ENCODE results near the gene COL6A3. TPM values are rescaled to one million over a fixed set of nuclear protein-coding genes. Genes with fewer than 3 reads are reported as not detected.
"Not testable (repeated sequence)": the region's sequence is repeated elsewhere in the genome, so short reads cannot be mapped to it uniquely, and the experiment has no call there.

Gene COL6A3
- total RNA-seq, 1 experiment from 2014 or later, result 0.57 TPM

- no peak overlapping the region for H3K27ac ChIP-seq
- CTCF ChIA-PET, result no interaction called here
- no peaks in the 10 kb centered on the region for H3K27me3 ChIP-seq (ENCODE audit: insufficient read depth, low read depth)
- peaks cover 7% of the 10 kb centered on the region for H3K4me1 ChIP-seq (replicated peaks; ENCODE audit: insufficient read depth)
- no peak overlapping the region for H3K4me3 ChIP-seq
- no TSS peak for BruUV-seq (replicated peaks)
- no peak overlapping the region for H2AFZ ChIP-seq
- no peaks in the 10 kb centered on the region for H3K79me2 ChIP-seq (ENCODE audit: low read depth)
- DNase-seq, result no peak
- no peaks in the 10 kb centered on the region; the same call in 1 of the 2 replicates for H3K9me2 ChIP-seq (ENCODE audit: insufficient read depth)
- POLR2A ChIA-PET (ENCODE audit: unreplicated experiment), result no interaction called here
- H3K36me3 ChIP-seq (ENCODE audit: low read depth), result no peaks in the 10 kb centered on the region
- TF ChIP-seq EZH2 (IDR thresholded peaks at IDR 0.05; ENCODE audit: low read depth) (no peak), CTCF (conservative IDR thresholded peaks at IDR 0.05) (no peak)
- no peak overlapping the region for H3K4me2 ChIP-seq
- H3F3A ChIP-seq (ENCODE audit: insufficient read depth, low read depth), result no peaks in the 10 kb centered on the region
- intact Hi-C loops (cut with micrococcal nuclease; ENCODE audit: unreplicated experiment), result no loop called here
- H3K9me3 ChIP-seq (ENCODE audit: insufficient read depth, low read depth), result peaks cover 7% of the 10 kb centered on the region; the same call in 1 of the 2 replicates
- H4K20me1 ChIP-seq (ENCODE audit: insufficient read depth), result no peaks in the 10 kb centered on the region
These were observed 109.0 kb downstream of the COL6A3 start for GRCh38 chr2:237304763-237305514.

GRCh38 chr2:237303244-237303643, 110.7 kb downstream of the COL6A3 start:
- DNase-seq; H3K9me3 ChIP-seq (ENCODE audit: insufficient read depth, low read depth); H4K20me1 ChIP-seq (ENCODE audit: insufficient read depth); H3K36me3 ChIP-seq (ENCODE audit: low read depth); H3K79me2 ChIP-seq (ENCODE audit: low read depth); H3K27me3 ChIP-seq (ENCODE audit: insufficient read depth, low read depth); H3K4me3 ChIP-seq; CTCF ChIA-PET; H3K4me2 ChIP-seq; POLR2A ChIA-PET (ENCODE audit: unreplicated experiment); BruUV-seq (replicated peaks); H3K27ac ChIP-seq; H2AFZ ChIP-seq; intact Hi-C loops (cut with micrococcal nuclease; ENCODE audit: unreplicated experiment); H3K9me2 ChIP-seq (ENCODE audit: insufficient read depth): not testable (repeated sequence)
- H3K4me1 ChIP-seq (replicated peaks; ENCODE audit: insufficient read depth), result peaks cover 24% of the 10 kb centered on the region
- peaks cover 10% of the 10 kb centered on the region; the same call in 1 of the 2 replicates for H3F3A ChIP-seq (ENCODE audit: insufficient read depth, low read depth)

- TF ChIP-seq CTCF (conservative IDR thresholded peaks at IDR 0.05), result no peak
- TF ChIP-seq EZH2 (IDR thresholded peaks at IDR 0.05; ENCODE audit: low read depth), result no peak
- H3K9me2 ChIP-seq (ENCODE audit: insufficient read depth), result no peaks in the 10 kb centered on the region; the same call in 1 of the 2 replicates
- peaks cover 7% of the 10 kb centered on the region; the same call in 1 of the 2 replicates for H3K9me3 ChIP-seq (ENCODE audit: insufficient read depth, low read depth)
- H3K79me2 ChIP-seq (ENCODE audit: low read depth), result no peaks in the 10 kb centered on the region
- H3K4me1 ChIP-seq (replicated peaks; ENCODE audit: insufficient read depth), result peaks cover 24% of the 10 kb centered on the region
- no peaks in the 10 kb centered on the region for H3K27me3 ChIP-seq (ENCODE audit: insufficient read depth, low read depth)
- BruUV-seq (replicated peaks), result no TSS peak
- no peaks in the 10 kb centered on the region for H4K20me1 ChIP-seq (ENCODE audit: insufficient read depth)
- CTCF ChIA-PET, result interaction anchor here (0.6 kb wide), 1 partner anchor 137 kb away, joined by 3 read pairs; no protein-coding TSS in a partner anchor
- H3K27ac ChIP-seq, result no peak overlapping the region
- H2AFZ ChIP-seq, result no peak overlapping the region
- intact Hi-C loops (cut with micrococcal nuclease; ENCODE audit: unreplicated experiment), result no loop called here
- POLR2A ChIA-PET (ENCODE audit: unreplicated experiment), result interaction anchor here (0.6 kb wide), 1 partner anchor 1163 kb away, joined by 8 read pairs; no protein-coding TSS in a partner anchor
- H3K36me3 ChIP-seq (ENCODE audit: low read depth), result no peaks in the 10 kb centered on the region
- no peak overlapping the region for H3K4me3 ChIP-seq
- DNase-seq, result no peak
- H3F3A ChIP-seq (ENCODE audit: insufficient read depth, low read depth), result peaks cover 11% of the 10 kb centered on the region; the same call in 1 of the 2 replicates
- no peak overlapping the region for H3K4me2 ChIP-seq
These were observed 112.4 kb downstream of the COL6A3 start for GRCh38 chr2:237301595-237301994.

All from PC-9 (cell line).